HUES48 (cell line): ENCODE measurements around the gene ADAT3.

Experiments used
- H3K27ac ChIP-seq: one replicate; pipeline ENCODE4 v1.7.0; 2013; ENCODE audit warnings: low read depth, low read length, inconsistent platforms
- H3K27me3 ChIP-seq: 2 replicates; pipeline ENCODE4 v1.6.1; 2013; ENCODE audit warnings: mild to moderate bottlenecking, low read length; ENCODE audit not compliant: control insufficient read depth, insufficient read depth
- H3K36me3 ChIP-seq: 2 replicates; pipeline ENCODE4 v1.6.1; 2013; ENCODE audit warnings: low read length; ENCODE audit not compliant: control insufficient read depth, insufficient read depth
- H3K4me1 ChIP-seq: 2 replicates; pipeline ENCODE4 v1.6.1; 2013; ENCODE audit warnings: mild to moderate bottlenecking, low read length; ENCODE audit not compliant: control insufficient read depth, insufficient read depth
- H3K4me3 ChIP-seq: 2 replicates; pipeline ENCODE4 v1.5.1; 2013; ENCODE audit warnings: mild to moderate bottlenecking, low read depth, low read length
- H3K9ac ChIP-seq: 2 replicates; pipeline ENCODE4 v1.6.1; 2013; ENCODE audit warnings: mild to moderate bottlenecking, low read depth, low read length, moderate library complexity
- H3K9me3 ChIP-seq: 2 replicates; pipeline ENCODE4 v1.6.1; 2013; ENCODE audit warnings: low read length; ENCODE audit not compliant: control insufficient read depth, insufficient read depth

Gene ADAT3

GRCh38 chr19:1917926-1918325, 12.7 kb downstream of the ADAT3 start:
- no peak overlapping the region for H3K4me3 ChIP-seq
- H3K36me3 ChIP-seq: peaks cover 51% of the 10 kb centered on the region
- H3K27ac ChIP-seq: no peak overlapping the region
- H3K9me3 ChIP-seq: no peaks in the 10 kb centered on the region
- no peak overlapping the region for H3K9ac ChIP-seq
- H3K4me1 ChIP-seq: no peaks in the 10 kb centered on the region
- no peaks in the 10 kb centered on the region for H3K27me3 ChIP-seq

DNA sequence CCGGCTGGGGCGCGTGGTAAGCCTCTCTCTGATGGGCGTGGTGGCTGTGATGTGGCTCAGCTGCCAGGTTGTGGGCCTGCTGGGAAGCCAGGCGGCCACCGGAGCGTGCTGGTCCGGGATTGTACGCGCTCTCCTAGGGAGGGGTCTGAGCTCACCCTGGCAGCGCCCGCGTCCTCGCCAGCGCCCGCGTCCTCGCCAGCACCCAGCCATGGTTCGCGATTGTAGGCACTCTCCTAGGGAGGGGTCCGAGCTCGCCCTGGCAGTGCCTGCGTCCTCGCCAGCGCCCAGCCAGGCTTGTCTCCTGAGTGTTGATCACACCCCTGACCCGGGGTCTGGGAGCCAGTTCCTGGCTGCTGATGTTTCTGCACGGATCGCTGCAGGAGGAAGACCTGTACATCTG, 13.8 kb downstream of the ADAT3 start:
- Histone ChIP-seq H3K36me3 (peaks cover 51% of the 10 kb centered on the region), H3K4me1 (no peaks in the 10 kb centered on the region), H3K9ac (no peak overlapping the region), H3K27me3 (no peaks in the 10 kb centered on the region), H3K4me3 (no peak overlapping the region), H3K9me3 (no peaks in the 10 kb centered on the region), H3K27ac (no peak overlapping the region)

DNA sequence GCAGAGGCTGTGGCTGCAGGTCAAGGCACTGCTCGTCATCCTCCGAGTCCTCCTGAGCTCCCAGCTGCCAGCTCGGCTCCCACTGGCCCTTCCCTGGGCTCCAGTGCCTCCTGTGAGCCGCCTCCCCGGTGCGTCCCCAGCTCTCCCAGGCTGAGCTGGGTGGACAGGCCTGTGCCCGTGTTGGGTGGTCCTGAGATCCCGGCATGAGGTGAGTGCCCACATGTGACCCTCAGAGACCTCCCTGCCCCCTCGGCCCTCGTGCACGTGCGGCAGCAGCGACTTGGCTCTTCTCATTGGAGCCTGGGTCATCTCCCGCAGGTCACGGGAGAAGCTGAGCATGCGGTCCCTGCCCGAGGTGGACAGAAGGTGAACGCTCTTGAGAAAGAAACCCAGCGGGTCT, 15.4 kb downstream of the ADAT3 start:
- Histone ChIP-seq H3K9ac (no peak overlapping the region), H3K27me3 (no peaks in the 10 kb centered on the region), H3K27ac (no peak overlapping the region), H3K4me1 (no peaks in the 10 kb centered on the region), H3K36me3 (peaks cover 61% of the 10 kb centered on the region), H3K4me3 (no peak overlapping the region), H3K9me3 (no peaks in the 10 kb centered on the region)

- no peaks in the 10 kb centered on the region for H3K9me3 ChIP-seq
- H3K27me3 ChIP-seq: no peaks in the 10 kb centered on the region
- no peaks in the 10 kb centered on the region for H3K4me1 ChIP-seq
- H3K36me3 ChIP-seq: peaks cover 61% of the 10 kb centered on the region
- no peak overlapping the region for H3K4me3 ChIP-seq
- H3K27ac ChIP-seq: no peak overlapping the region
- no peak overlapping the region for H3K9ac ChIP-seq
Measured at GRCh38 chr19:1921326-1921725, 16.1 kb downstream of the ADAT3 start.

GRCh38 chr19:1921825-1922224, 16.6 kb downstream of the ADAT3 start:
- H3K36me3 ChIP-seq: peaks cover 61% of the 10 kb centered on the region
- no peak overlapping the region for H3K9ac ChIP-seq
- no peak overlapping the region for H3K27ac ChIP-seq
- H3K9me3 ChIP-seq: no peaks in the 10 kb centered on the region
- H3K4me3 ChIP-seq: no peak overlapping the region
- no peaks in the 10 kb centered on the region for H3K4me1 ChIP-seq
- H3K27me3 ChIP-seq: no peaks in the 10 kb centered on the region

DNA sequence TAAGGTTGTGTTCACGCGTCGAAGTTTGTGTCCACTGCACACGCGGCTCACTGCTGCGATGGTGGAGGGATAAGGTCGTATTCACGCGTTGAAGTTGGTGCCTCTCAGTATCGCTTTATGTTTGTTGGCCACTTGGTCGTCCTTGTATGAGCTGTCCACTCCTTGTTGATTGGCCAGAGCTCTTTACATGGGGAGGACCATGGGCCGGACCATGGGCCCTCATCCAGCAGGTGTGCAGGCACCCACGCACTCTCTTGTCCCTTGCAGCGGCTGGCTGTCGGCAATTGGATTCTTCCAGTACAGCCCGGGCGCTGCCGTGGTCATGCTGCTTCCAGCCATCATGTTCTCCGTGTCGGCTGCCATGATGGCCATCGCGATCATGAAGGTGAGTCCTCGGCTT, 17.6 kb downstream of the ADAT3 start:
- Histone ChIP-seq H3K36me3 (peaks cover 58% of the 10 kb centered on the region), H3K9me3 (no peaks in the 10 kb centered on the region), H3K27me3 (no peaks in the 10 kb centered on the region), H3K9ac (no peak overlapping the region), H3K4me1 (no peaks in the 10 kb centered on the region), H3K4me3 (no peak overlapping the region), H3K27ac (no peak overlapping the region)

DNA sequence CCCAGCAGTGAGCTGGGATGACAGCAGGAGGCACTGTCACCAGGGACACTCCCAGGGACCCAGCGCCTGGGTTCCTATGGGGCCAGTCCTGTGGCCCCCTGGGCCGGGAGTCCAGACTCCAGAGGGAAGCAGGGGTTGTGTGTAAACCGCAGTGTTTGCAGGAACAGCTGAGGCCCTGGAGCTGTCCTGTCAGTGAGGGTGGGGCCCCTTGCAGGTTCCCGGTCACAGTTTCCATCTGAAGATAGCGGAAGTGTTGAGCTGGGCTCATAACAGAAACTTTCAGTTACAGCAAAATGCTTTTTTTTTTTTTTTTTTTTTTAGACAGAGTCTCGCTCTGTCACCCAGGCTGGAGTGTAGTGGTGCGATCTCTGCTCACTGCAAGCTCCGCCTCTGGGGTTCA, 18.1 kb downstream of the ADAT3 start:
- H3K36me3 ChIP-seq: peaks cover 52% of the 10 kb centered on the region
- no peak overlapping the region for H3K9ac ChIP-seq
- H3K27me3 ChIP-seq: no peaks in the 10 kb centered on the region
- H3K4me3 ChIP-seq: no peak overlapping the region
- H3K9me3 ChIP-seq: no peaks in the 10 kb centered on the region
- H3K27ac ChIP-seq: no peak overlapping the region
- H3K4me1 ChIP-seq: no peaks in the 10 kb centered on the region

DNA sequence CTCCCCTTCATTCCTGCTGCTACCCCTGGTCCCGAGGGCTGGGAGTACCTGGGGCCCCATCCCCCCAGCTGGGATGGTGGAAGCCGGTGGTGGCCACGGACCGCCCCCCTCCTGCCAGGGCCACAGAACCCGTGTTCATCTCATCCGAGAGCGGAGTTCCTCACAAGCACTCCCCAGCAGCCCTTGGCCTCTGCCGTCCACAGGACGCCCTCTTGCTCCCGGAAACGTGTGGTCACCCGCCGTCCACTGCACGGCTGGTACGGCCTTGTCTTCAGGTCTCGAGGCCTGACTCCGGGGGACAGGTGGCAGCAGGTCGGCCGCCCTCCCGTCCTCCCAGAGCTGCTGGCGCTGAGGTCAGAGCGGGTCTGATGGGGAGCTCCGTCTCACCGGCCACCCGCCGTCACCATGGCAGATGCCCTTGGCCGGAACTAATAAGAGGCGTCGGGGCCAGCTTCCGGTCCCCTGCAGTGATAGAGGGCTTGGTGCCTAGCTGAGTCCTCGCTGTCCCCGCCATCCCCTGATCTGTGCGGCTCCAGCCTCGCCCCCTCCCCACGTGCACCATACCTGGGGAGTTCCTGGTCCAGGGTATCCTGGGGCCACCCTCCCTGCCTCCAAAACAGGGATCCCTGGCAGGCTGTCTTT, 19.2 kb downstream of the ADAT3 start:
- Histone ChIP-seq H3K36me3 (peaks cover 44% of the 10 kb centered on the region), H3K4me1 (no peaks in the 10 kb centered on the region), H3K27me3 (no peaks in the 10 kb centered on the region), H3K9ac (no peak overlapping the region), H3K4me3 (no peak overlapping the region), H3K9me3 (no peaks in the 10 kb centered on the region), H3K27ac (no peak overlapping the region)

DNA sequence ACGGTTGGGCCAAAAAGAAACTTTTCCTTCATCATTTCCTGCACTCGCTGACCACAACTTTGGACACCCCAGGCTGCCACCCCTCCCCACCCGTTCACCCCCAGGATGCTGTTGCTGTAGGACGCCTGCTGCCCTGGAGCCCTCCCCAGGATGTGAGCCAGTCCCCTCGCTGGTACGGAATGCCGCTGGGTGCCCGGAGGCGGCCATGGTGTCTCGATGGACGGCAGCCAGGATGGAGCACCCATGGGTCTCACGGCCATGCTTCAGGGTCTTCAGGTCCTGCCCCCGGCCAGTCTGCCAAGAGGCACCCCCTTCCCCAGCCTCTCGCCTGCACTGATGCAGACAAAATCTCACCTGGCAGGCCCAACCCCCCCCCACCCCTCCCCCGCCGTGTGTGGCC, 20.3 kb downstream of the ADAT3 start:
- no peak overlapping the region for H3K9ac ChIP-seq
- H3K36me3 ChIP-seq: peaks cover 35% of the 10 kb centered on the region
- no peak overlapping the region for H3K4me3 ChIP-seq
- no peaks in the 10 kb centered on the region for H3K9me3 ChIP-seq
- H3K27ac ChIP-seq: no peak overlapping the region
- H3K27me3 ChIP-seq: no peaks in the 10 kb centered on the region
- H3K4me1 ChIP-seq: no peaks in the 10 kb centered on the region; the same call in 1 of the 2 replicates

- H3K27me3 ChIP-seq: no peaks in the 10 kb centered on the region
Measured at GRCh38 chr19:1929021-1929742, 24.0 kb downstream of the ADAT3 start.

DNA sequence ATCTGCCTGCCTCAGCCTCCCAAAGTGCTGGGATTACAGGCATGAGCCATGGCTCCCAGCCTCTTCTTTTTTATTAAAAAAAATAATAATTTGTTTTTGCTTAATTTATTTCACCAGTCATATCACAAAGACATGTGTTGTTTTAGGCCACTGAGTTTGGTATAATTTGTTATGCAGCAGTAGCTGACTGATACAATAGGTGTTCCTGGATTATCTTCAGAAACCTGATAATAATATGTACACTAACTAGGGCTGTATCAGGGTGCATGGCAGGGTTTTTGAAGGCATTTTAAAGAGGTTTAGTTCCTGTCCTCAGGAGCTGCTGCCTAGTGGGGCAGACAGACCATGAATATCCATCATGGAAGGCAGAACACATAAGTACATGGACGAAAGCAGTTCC, 26.2 kb downstream of the ADAT3 start:
- Histone ChIP-seq H3K9ac (no peak overlapping the region), H3K27ac (no peak overlapping the region), H3K4me3 (no peak overlapping the region), H3K36me3 (no peaks in the 10 kb centered on the region), H3K9me3 (0 out of 2 replicates have a peak, but pooled peaks cover 3% of the 10 kb centered on the region), H3K27me3 (no peaks in the 10 kb centered on the region), H3K4me1 (no peaks in the 10 kb centered on the region; the same call in 1 of the 2 replicates)

More at GRCh38 chr19:1929021-1929742, 24.0 kb downstream of the ADAT3 start:
- H3K27ac ChIP-seq: no peak overlapping the region
- H3K9me3 ChIP-seq: 0 out of 2 replicates have a peak, but pooled peaks cover 3% of the 10 kb centered on the region
- H3K4me3 ChIP-seq: peak overlapping the region; percentile 52
- H3K4me1 ChIP-seq: no peaks in the 10 kb centered on the region; the same call in 1 of the 2 replicates
- no peak overlapping the region for H3K9ac ChIP-seq
- H3K36me3 ChIP-seq: peaks cover 7% of the 10 kb centered on the region
